ENCODE data around the gene DEFB112.

The DEFB112 gene, protein sequence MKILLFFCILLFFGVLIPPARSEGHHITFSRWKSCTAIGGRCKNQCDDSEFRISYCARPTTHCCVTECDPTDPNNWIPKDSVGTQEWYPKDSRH

DNA sequence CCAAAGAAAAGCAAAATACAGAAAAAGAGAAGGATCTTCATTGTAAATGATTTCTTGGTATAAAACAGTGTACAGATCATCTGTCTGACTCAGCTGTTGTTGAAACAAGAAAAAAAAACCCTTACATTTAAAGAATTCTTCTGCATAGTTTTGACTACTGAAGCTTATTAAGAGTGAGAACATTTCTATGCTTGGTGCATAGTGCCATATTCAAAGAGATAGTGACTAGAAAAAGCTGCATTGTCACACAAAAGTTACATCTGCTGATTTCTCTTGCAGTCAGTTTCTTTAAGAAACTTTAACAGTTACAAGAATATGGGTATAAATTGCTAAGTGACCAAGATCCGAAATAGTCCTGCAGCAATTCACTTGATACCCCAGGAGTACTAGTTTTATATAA lies at the start of gene DEFB112:
Gene DEFB112, minus strand, starts transcription at position 101 of the 400 bp plus-strand sequence. Its CDS starts 60 bp downstream, at position 41.
- TF ChIP-seq, protein P1, sequence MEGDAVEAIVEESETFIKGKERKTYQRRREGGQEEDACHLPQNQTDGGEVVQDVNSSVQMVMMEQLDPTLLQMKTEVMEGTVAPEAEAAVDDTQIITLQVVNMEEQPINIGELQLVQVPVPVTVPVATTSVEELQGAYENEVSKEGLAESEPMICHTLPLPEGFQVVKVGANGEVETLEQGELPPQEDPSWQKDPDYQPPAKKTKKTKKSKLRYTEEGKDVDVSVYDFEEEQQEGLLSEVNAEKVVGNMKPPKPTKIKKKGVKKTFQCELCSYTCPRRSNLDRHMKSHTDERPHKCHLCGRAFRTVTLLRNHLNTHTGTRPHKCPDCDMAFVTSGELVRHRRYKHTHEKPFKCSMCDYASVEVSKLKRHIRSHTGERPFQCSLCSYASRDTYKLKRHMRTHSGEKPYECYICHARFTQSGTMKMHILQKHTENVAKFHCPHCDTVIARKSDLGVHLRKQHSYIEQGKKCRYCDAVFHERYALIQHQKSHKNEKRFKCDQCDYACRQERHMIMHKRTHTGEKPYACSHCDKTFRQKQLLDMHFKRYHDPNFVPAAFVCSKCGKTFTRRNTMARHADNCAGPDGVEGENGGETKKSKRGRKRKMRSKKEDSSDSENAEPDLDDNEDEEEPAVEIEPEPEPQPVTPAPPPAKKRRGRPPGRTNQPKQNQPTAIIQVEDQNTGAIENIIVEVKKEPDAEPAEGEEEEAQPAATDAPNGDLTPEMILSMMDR (conservative IDR thresholded peaks at IDR 0.05; ENCODE audit: control insufficient read depth, insufficient read depth, low read depth, low read length) = no peak
- no peak for DNase-seq (ENCODE audit: low read depth)

DNA sequence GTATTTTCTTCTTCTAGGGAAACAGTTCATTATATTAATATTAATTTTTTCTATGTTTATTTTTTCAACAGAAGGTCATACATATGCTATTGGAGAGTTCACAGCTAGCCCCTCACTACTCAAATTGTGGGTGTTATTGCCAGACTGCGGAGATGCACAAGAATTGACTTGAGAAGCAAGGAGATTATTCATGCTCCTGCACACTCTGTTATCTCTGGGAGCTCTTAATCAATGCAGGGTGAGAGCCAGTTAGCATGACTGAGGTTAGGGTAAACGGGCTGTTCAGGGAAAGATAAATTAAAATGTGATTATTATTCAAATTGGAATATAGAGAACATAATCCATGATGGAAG lies 48.9 kb upstream of the DEFB112 start:
- TF ChIP-seq, protein P1 (conservative IDR thresholded peaks at IDR 0.05; ENCODE audit: control insufficient read depth, insufficient read depth, low read depth, low read length) = no peak
- H3K4me3 ChIP-seq (ENCODE audit: control insufficient read depth, low read depth, low read length) = no peak overlapping the region
- DNase-seq (ENCODE audit: low read depth) = no peak

More for the DNA sequence above, at the start of gene DEFB112:
- no peak within 1 kb of the TSS for H3K4me3 ChIP-seq (ENCODE audit: control insufficient read depth, low read depth, low read length)

DNA sequence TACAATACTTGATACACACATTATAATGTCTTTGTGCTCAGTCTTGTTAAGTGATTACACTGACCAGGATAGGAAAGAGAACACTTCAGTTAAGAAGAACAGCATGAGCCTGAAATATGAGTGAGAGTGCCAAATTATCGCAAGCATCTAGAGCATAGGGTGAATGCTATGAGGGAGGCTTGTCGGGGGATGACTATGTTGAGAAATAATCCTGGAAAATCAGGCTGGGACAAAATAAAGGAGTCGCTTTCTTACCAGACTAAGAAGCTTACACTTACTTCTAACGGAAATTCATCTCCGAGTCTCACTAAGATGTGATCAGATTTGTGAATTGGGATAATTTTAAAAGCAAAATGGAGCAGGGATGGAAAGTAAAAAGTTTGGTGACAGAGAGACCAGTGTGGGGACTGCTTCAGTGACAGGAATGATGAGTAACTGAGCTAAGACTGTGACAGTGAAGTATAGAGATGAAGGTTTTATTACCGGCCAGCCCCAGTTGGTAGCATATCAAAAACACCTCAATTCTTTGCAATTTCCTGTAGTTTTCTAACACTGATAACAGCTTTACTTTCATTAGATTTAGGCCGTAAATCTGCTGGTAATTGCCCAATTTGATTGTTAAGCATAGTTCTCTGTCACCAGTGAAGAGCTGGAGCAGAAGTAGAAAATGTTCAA lies 48.4 kb upstream of the DEFB112 start:
- DNase-seq (ENCODE audit: low read depth) = no peak
- TF ChIP-seq, protein P1 (conservative IDR thresholded peaks at IDR 0.05; ENCODE audit: control insufficient read depth, insufficient read depth, low read depth, low read length) = no peak
- no peak overlapping the region for H3K4me3 ChIP-seq (ENCODE audit: control insufficient read depth, low read depth, low read length)

DNA sequence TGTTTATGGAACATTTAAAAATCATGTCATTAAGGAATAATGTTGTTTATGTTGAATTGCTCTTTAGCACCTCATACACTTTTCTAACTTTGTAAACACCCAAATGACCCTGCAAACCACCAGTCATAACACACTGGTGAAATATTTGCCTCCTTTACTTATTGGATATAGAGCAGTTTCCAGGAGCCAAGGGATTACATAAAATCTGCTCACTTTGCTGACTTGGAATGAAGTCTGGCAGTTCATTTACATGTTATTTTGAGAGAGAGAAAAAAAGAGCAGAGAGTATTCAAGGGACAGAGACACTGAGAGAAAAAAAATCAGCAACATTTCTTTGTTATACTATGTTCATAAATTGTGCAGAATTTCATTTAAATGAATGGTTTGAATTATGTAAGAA lies 46.6 kb upstream of the DEFB112 start:
- TF ChIP-seq, protein P1 (conservative IDR thresholded peaks at IDR 0.05; ENCODE audit: control insufficient read depth, insufficient read depth, low read depth, low read length) = no peak
- DNase-seq (ENCODE audit: low read depth) = no peak

DNA sequence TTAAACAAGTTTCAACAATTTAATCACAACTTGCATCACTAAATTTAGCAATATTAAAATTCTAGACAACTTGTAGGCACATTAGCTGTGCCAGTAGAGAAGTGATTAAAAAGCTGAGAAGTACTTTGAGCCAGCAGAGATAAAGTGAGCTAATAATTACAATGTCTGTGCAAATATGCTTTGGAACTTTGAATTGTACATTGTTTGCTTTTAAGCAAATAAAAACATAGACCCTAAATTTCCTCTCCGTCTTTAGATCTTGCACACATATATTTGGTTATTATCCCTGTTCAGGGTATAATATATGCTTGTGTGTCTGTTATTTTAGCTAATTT lies 44.2 kb upstream of the DEFB112 start:
- no peak overlapping the region for H3K4me3 ChIP-seq (ENCODE audit: control insufficient read depth, low read depth, low read length)
- no peak for DNase-seq (ENCODE audit: low read depth)
- TF ChIP-seq, protein P1 (conservative IDR thresholded peaks at IDR 0.05; ENCODE audit: control insufficient read depth, insufficient read depth, low read depth, low read length) = no peak

More for the DNA sequence above, 46.6 kb upstream of the DEFB112 start:
- H3K4me3 ChIP-seq (ENCODE audit: control insufficient read depth, low read depth, low read length) = no peak overlapping the region

DNA sequence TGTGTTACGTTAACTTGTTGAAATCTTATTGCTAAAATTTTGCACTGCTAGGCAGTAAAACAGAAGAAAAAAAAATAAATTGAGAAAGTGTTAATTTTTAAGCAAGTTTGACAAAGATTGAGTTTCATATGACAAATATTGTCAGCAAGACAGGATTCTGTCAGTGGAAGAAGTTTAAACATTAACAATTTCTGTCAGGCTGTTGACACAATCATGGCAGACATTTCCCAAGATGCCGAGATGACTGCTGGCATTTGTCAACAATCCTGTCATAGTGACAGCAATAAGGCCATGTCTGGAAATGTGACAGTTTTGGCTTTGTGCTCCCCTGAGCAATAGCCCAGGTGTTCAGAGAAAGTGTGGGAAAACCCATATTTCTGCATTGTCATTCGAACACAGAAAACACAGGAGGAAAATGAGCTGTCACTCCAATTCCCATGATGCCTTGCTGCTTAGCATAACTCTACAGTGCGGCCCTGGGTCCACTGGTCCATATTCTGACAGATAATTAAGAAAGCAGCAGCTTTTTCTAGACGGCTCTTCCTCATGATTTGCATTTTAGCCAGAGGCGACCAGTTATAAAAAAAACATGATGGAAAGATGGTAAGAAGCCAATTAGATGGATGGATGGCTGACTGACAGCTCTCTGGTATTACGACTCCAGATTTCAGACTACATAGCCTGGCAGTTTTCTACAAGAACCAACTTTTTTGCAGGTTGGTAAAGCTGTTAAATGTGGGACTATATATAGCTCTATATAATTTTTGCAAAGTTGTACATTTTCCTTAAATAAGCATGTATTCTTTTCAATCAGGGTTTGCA lies 43.6 kb upstream of the DEFB112 start:
- H3K4me3 ChIP-seq (ENCODE audit: control insufficient read depth, low read depth, low read length) = no peak overlapping the region
- no peak for DNase-seq (ENCODE audit: low read depth)
- TF ChIP-seq, protein P1 (conservative IDR thresholded peaks at IDR 0.05; ENCODE audit: control insufficient read depth, insufficient read depth, low read depth, low read length) = no peak

Measured in fibroblast of mammary gland (primary cell).